DOHH2 (cell line): ENCODE data around the gene EML1.

ENCODE experiments used
- H3F3A ChIP-seq: fragments of 200-600 bp; sonication (generic), shearing (Covaris generic); 2 replicates; pipeline ENCODE4 v1.6.0; 2016; ENCODE audit warnings: antibody characterized with exemption, mild to moderate bottlenecking; ENCODE audit not compliant: control insufficient read depth, insufficient read depth
- H3K27ac ChIP-seq: fragments of 200-600 bp; sonication (generic); 2 replicates; pipeline ENCODE4 v1.5.1; 2014; ENCODE audit warnings: low read depth, mild to moderate bottlenecking, low read length, moderate library complexity
- H3K27me3 ChIP-seq: fragments of 200-600 bp; sonication (generic); 2 replicates; pipeline ENCODE4 v1.6.1; 2014; ENCODE audit warnings: mild to moderate bottlenecking, low read length, mixed read lengths; ENCODE audit not compliant: control insufficient read depth
- H3K36me3 ChIP-seq: fragments of 200-600 bp; sonication (generic); 2 replicates; pipeline ENCODE4 v1.6.1; 2014; ENCODE audit warnings: mild to moderate bottlenecking, low read length, moderate library complexity, mixed read lengths; ENCODE audit not compliant: control insufficient read depth
- H3K4me1 ChIP-seq: fragments of 200-600 bp; sonication (generic); 2 replicates; pipeline ENCODE4 v1.6.1; 2014; ENCODE audit warnings: mild to moderate bottlenecking, low read length, mixed read lengths; ENCODE audit not compliant: control insufficient read depth
- H3K4me2 ChIP-seq: fragments of 200-600 bp; sonication (generic); 2 replicates; pipeline ENCODE4 v1.6.0; 2014; ENCODE audit warnings: mild to moderate bottlenecking, low read length, moderate library complexity
- H3K4me3 ChIP-seq: fragments of 200-600 bp; sonication (generic); 2 replicates; pipeline ENCODE4 v1.5.1; 2014; ENCODE audit warnings: mild to moderate bottlenecking, low read length, mixed read lengths
- H3K79me2 ChIP-seq: fragments of 200-600 bp; sonication (generic); 2 replicates; pipeline ENCODE4 v1.6.1; 2014; ENCODE audit warnings: mild to moderate bottlenecking, low read length, mixed read lengths; ENCODE audit not compliant: control insufficient read depth
- H3K9me2 ChIP-seq: fragments of 200-600 bp; sonication (generic); replicated peaks from 2 replicates; pipeline ENCODE4 v1.6.1; 2014; ENCODE audit warnings: mild to moderate bottlenecking, low read length, mixed read lengths; ENCODE audit not compliant: control insufficient read depth
- H3K9me3 ChIP-seq: fragments of 200-600 bp; sonication (generic); 2 replicates; pipeline ENCODE4 v1.6.1; 2014; ENCODE audit warnings: antibody characterized with exemption, low read length, mixed read lengths; ENCODE audit not compliant: control insufficient read depth, insufficient read depth
- H4K20me1 ChIP-seq: fragments of 200-600 bp; sonication (generic); 2 replicates; pipeline ENCODE4 v1.6.0; 2014; ENCODE audit warnings: low read depth, mild to moderate bottlenecking, antibody characterized with exemption, low read length, moderate library complexity; ENCODE audit not compliant: control insufficient read depth, insufficient read depth
- CTCF ChIP-seq: fragments of 200-600 bp; sonication (generic); IDR thresholded peaks from one replicate; pipeline ENCODE4 v1.5.1; 2014; ENCODE audit warnings: antibody characterized with exemption, mild to moderate bottlenecking, low read depth, low read length; ENCODE audit not compliant: poor library complexity, severe bottlenecking
- EZH2phosphoT487 ChIP-seq: fragments of 200-600 bp; sonication (generic); IDR thresholded peaks from 2 replicates; pipeline ENCODE4 v1.6.1; 2017; ENCODE audit warnings: borderline replicate concordance, mild to moderate bottlenecking, antibody characterized with exemption, low read length, moderate library complexity, mixed read lengths

The EML1 gene

GRCh38 chr14:99986396-99986795 is 193.2 kb downstream of the EML1 start:
- Histone ChIP-seq H3F3A (0 out of 2 replicates have a peak, but pooled peaks cover 2% of the 10 kb centered on the region), H3K4me1 (peaks cover 3% of the 10 kb centered on the region; the same call in 1 of the 2 replicates), H3K4me2 (no peak overlapping the region), H4K20me1 (peaks cover 5% of the 10 kb centered on the region; the same call in 1 of the 2 replicates), H3K4me3 (no peak overlapping the region), H3K79me2 (no peaks in the 10 kb centered on the region), H3K9me3 (no peaks in the 10 kb centered on the region), H3K27ac (no peak overlapping the region), H3K9me2 (no peaks in the 10 kb centered on the region), H3K36me3 (no peaks in the 10 kb centered on the region), H3K27me3 (peaks cover 6% of the 10 kb centered on the region)
- TF ChIP-seq EZH2phosphoT487 (no peak), CTCF (no peak)

- Histone ChIP-seq H3K79me2 (no peaks in the 10 kb centered on the region), H4K20me1 (no peaks in the 10 kb centered on the region), H3K27ac (no peak overlapping the region), H3K27me3 (0 out of 2 replicates have a peak, but pooled peaks cover 2% of the 10 kb centered on the region), H3K4me1 (peaks cover 3% of the 10 kb centered on the region; the same call in 1 of the 2 replicates), H3K9me2 (no peaks in the 10 kb centered on the region), H3K4me3 (no peak overlapping the region), H3K9me3 (no peaks in the 10 kb centered on the region), H3K4me2 (no peak overlapping the region), H3F3A (no peaks in the 10 kb centered on the region), H3K36me3 (no peaks in the 10 kb centered on the region)
- no peak for TF ChIP-seq CTCF
- TF ChIP-seq EZH2phosphoT487 = no peak
Observed at GRCh38 chr14:99989032-99989431, 195.8 kb downstream of the EML1 start.

GRCh38 chr14:99990268-99991170 is 197.3 kb downstream of the EML1 start:
- no peaks in the 10 kb centered on the region for H3K9me2 ChIP-seq
- no peak overlapping the region for H3K4me2 ChIP-seq
- H3F3A ChIP-seq = no peaks in the 10 kb centered on the region
- H3K9me3 ChIP-seq = no peaks in the 10 kb centered on the region
- 0 out of 2 replicates have a peak, but pooled peaks cover 2% of the 10 kb centered on the region for H3K27me3 ChIP-seq
- H3K4me3 ChIP-seq = no peak overlapping the region
- no peak overlapping the region for H3K27ac ChIP-seq
- H3K36me3 ChIP-seq = no peaks in the 10 kb centered on the region
- peaks cover 4% of the 10 kb centered on the region for H3K4me1 ChIP-seq
- no peak for TF ChIP-seq EZH2phosphoT487
- no peak for TF ChIP-seq CTCF
- no peaks in the 10 kb centered on the region for H4K20me1 ChIP-seq
- no peaks in the 10 kb centered on the region for H3K79me2 ChIP-seq
